ENCODE data around the gene TAPBP.
"Not testable (repeated sequence)": the region's sequence is repeated elsewhere in the genome, so short reads cannot be mapped to it uniquely, and the experiment has no call there.

The TAPBP gene

DNA sequence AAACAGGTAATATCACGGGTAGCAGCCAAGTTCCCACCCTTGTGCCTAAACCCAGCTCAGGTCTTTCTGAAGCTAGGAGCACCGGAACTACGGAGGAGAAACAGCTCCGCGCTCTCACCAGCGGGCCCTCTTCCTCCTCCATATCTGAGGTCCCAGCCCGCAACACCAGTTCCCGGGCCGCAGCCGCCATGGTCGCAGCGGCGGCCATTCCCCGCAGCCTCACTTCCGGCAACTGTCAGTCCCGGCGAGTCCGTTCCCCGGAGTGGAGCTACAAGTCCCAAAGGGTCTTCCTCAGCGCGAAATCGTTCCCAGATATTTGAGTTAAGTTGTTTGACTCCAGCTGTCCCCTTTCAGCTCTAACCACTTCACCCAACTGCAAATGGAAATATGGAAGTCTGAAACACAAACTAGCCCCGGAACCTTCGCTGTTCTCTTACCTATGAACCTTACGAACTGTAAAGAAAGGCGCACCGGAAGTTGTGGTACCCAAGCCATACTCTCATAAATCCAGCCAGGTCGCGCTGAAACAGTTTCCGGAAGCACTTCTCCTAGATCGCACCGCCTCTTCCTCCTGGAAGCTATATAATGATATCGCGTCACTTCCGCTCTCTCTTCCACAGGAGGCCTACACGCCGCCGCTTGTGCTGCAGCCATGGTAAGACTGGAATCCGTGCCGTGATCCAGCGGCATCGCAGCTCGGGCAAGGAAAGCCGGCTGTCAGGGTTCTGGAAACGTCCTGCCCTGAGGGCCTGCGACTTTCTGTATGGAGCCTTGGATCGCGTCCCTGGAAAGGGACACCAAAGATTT lies 42.2 kb downstream of the TAPBP start, which contains the start of the genes RPS18 and VPS52:
Gene RPS18, plus strand, starts transcription at position 608 of the 807 bp plus-strand sequence. Its CDS starts 45 bp downstream, at position 653.
Gene VPS52, minus strand, starts transcription at position 409 of the 807 bp plus-strand sequence. Its CDS starts 201 bp downstream, at position 208.
- Histone ChIP-seq H3K9me3 (ENCODE audit: control insufficient read depth, insufficient read depth, low read length) (no peaks in the 10 kb centered on the region), H3K36me3 (ENCODE audit: insufficient read depth, low read length) (peaks cover 36% of the 10 kb centered on the region), H3K4me1 (ENCODE audit: insufficient read depth, low read length) (peaks cover 12% of the 10 kb centered on the region; the same call in 1 of the 2 replicates), H3K9ac (ENCODE audit: low read depth, low read length) (peak within 1 kb of the TSS; percentile 99)

DNA sequence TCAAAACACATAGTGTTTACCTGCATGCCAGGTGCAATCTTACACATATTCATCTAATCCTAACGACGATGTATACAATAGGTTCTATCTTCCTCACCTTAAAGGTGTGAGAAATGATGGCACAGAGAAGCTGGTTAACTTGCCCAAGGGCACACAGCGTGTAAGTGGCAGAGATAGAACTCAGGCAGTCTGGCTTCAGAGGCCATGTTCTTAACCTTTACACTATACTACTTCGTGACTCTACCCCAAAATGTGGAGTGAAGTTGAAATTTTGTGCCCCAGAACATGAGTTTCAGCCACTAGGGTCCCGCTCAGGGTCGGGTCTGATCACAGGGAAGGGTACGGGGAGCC lies 42.8 kb downstream of the TAPBP start:
- peak overlapping the region; percentile 99 for H3K9ac ChIP-seq (ENCODE audit: low read depth, low read length)
- H3K36me3 ChIP-seq (ENCODE audit: insufficient read depth, low read length): peaks cover 35% of the 10 kb centered on the region
- no peaks in the 10 kb centered on the region for H3K9me3 ChIP-seq (ENCODE audit: control insufficient read depth, insufficient read depth, low read length)
- H3K4me1 ChIP-seq (ENCODE audit: insufficient read depth, low read length): peaks cover 12% of the 10 kb centered on the region; the same call in 1 of the 2 replicates

GRCh38 chr6:33264015-33264414 lies 49.9 kb downstream of the TAPBP start:
- no peaks in the 10 kb centered on the region for H3K4me1 ChIP-seq (ENCODE audit: insufficient read depth, low read length)
- no peaks in the 10 kb centered on the region; the same call in 1 of the 2 replicates for H3K36me3 ChIP-seq (ENCODE audit: insufficient read depth, low read length)
- no peaks in the 10 kb centered on the region for H3K9me3 ChIP-seq (ENCODE audit: control insufficient read depth, insufficient read depth, low read length)
- no peak overlapping the region for H3K9ac ChIP-seq (ENCODE audit: low read depth, low read length)

GRCh38 chr6:33262490-33262889 lies 51.4 kb downstream of the TAPBP start:
- not testable (repeated sequence) for H3K9me3 ChIP-seq (ENCODE audit: control insufficient read depth, insufficient read depth, low read length); H3K4me1 ChIP-seq (ENCODE audit: insufficient read depth, low read length); H3K36me3 ChIP-seq (ENCODE audit: insufficient read depth, low read length); H3K9ac ChIP-seq (ENCODE audit: low read depth, low read length)

DNA sequence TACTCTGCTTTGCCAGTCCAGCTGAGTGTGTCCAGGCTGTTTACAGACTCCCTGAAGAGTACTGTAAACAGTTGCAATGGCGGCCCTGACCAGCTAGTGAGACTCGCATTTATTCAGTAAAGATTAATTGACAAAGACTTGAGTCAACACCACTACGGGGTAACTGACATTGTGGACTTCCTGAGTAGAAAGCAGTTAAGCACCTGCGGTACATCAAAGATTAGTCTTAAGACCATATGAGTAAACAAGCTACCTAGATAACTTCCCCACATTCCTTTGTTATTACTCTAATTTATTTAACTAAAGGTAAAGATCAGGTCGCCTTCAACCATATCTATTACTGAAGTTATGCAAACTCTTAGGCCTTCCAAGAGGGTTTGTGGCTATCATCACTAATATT lies 54.8 kb downstream of the TAPBP start:
- Histone ChIP-seq H3K4me1 (ENCODE audit: insufficient read depth, low read length) (no peaks in the 10 kb centered on the region), H3K9me3 (ENCODE audit: control insufficient read depth, insufficient read depth, low read length) (no peaks in the 10 kb centered on the region; the same call in 1 of the 2 replicates), H3K9ac (ENCODE audit: low read depth, low read length) (no peak overlapping the region), H3K36me3 (ENCODE audit: insufficient read depth, low read length) (no peaks in the 10 kb centered on the region; the same call in 1 of the 2 replicates)

GRCh38 chr6:33254591-33254990 lies 59.3 kb downstream of the TAPBP start:
- Histone ChIP-seq H3K36me3 (ENCODE audit: insufficient read depth, low read length) (no peaks in the 10 kb centered on the region), H3K9me3 (ENCODE audit: control insufficient read depth, insufficient read depth, low read length) (no peaks in the 10 kb centered on the region; the same call in 1 of the 2 replicates), H3K4me1 (ENCODE audit: insufficient read depth, low read length) (peaks cover 6% of the 10 kb centered on the region; the same call in 1 of the 2 replicates), H3K9ac (ENCODE audit: low read depth, low read length) (no peak overlapping the region)

DNA sequence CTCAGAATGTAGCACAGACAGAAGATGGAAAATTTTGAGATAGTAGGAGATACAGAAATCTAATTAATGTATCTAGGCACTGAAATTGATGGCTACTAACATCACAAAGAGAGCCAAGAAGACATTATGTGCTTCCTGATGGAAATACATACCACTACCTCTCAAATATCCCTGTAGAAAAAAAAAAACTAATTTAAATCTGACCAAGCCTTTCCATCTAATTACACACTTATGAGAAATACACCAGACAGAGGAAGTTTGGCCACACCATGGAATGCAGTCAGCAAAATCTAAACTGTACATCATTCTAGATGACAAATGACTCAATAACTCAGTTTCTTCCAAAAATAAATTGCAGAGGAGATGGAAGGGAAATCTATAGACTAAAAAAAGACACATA lies 61.1 kb downstream of the TAPBP start:
- Histone ChIP-seq H3K36me3 (ENCODE audit: insufficient read depth, low read length) (no peaks in the 10 kb centered on the region), H3K9ac (ENCODE audit: low read depth, low read length) (no peak overlapping the region), H3K9me3 (ENCODE audit: control insufficient read depth, insufficient read depth, low read length) (no peaks in the 10 kb centered on the region; the same call in 1 of the 2 replicates), H3K4me1 (ENCODE audit: insufficient read depth, low read length) (peaks cover 6% of the 10 kb centered on the region; the same call in 1 of the 2 replicates)

DNA sequence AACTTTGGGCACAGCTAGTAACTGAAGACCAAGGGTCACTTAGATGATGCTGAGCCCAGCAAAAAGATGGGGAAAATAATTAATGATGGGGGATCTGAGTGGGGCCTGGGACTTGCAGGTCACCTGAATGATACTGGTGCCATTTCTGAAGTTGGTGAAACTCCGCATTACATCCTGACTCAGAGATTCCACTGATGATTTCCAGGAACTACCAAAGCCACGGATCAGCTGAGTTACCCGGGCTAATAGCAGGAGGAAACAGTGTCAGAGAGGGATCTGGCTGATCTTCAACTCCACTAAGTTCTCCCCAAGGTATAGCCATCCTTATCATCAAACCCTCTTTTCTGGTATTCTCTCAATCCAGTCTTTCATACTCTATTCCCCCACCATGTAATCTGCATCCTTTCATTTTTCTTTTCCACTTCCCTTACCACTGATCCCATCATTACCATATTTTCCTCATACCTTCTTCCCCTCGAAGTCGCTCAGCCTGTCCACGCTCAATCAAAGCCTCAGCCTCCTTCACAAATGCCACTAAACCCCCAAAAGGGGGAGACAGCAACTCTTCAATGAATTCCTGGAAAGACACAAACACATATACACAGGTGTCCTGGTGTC lies 62.4 kb downstream of the TAPBP start:
- Histone ChIP-seq H3K9me3 (ENCODE audit: control insufficient read depth, insufficient read depth, low read length) (no peaks in the 10 kb centered on the region; the same call in 1 of the 2 replicates), H3K9ac (ENCODE audit: low read depth, low read length) (no peak overlapping the region), H3K36me3 (ENCODE audit: insufficient read depth, low read length) (no peaks in the 10 kb centered on the region), H3K4me1 (ENCODE audit: insufficient read depth, low read length) (peaks cover 6% of the 10 kb centered on the region; the same call in 1 of the 2 replicates)

GRCh38 chr6:33250731-33251130 lies 63.1 kb downstream of the TAPBP start:
- H3K9me3 ChIP-seq (ENCODE audit: control insufficient read depth, insufficient read depth, low read length): no peaks in the 10 kb centered on the region; the same call in 1 of the 2 replicates
- no peak overlapping the region for H3K9ac ChIP-seq (ENCODE audit: low read depth, low read length)
- H3K36me3 ChIP-seq (ENCODE audit: insufficient read depth, low read length): no peaks in the 10 kb centered on the region
- H3K4me1 ChIP-seq (ENCODE audit: insufficient read depth, low read length): peaks cover 6% of the 10 kb centered on the region; the same call in 1 of the 2 replicates

GRCh38 chr6:33249732-33250630 lies 63.9 kb downstream of the TAPBP start:
- Histone ChIP-seq H3K9ac (ENCODE audit: low read depth, low read length) (peak overlapping the region; percentile 74), H3K9me3 (ENCODE audit: control insufficient read depth, insufficient read depth, low read length) (no peaks in the 10 kb centered on the region)

More at GRCh38 chr6:33249732-33250630, 63.9 kb downstream of the TAPBP start:
- Histone ChIP-seq H3K4me1 (ENCODE audit: insufficient read depth, low read length) (peaks cover 6% of the 10 kb centered on the region; the same call in 1 of the 2 replicates), H3K36me3 (ENCODE audit: insufficient read depth, low read length) (no peaks in the 10 kb centered on the region)
